Mucosa of rectum (tissue), 2 donors: ENCODE results near the gene ATP13A1.
A peak's percentile ranks its signal among the peaks of the same experiment; 100 is the strongest.
"Not testable (repeated sequence)": the region's sequence is repeated elsewhere in the genome, so short reads cannot be mapped to it uniquely, and the experiment has no call there.

Experiments
- H3K27ac ChIP-seq, 2 donors: one replicate each; pipeline ENCODE4 v1.7.0; 2013; ENCODE audit warnings: inconsistent platforms in 2 of 2, low read depth in 2 of 2, low read length in 2 of 2
- H3K27me3 ChIP-seq, 2 donors: one replicate each; pipeline ENCODE4 v1.7.0; 2013; ENCODE audit warnings: low read length in 2 of 2; ENCODE audit not compliant: control insufficient read depth in 2 of 2, insufficient read depth in 2 of 2
- H3K36me3 ChIP-seq, 2 donors: one replicate each; pipeline ENCODE4 v1.7.0; 2013; ENCODE audit warnings: low read length in 2 of 2; ENCODE audit not compliant: control insufficient read depth in 2 of 2, insufficient read depth in 2 of 2
- H3K4me1 ChIP-seq, 2 donors: one replicate each; pipeline ENCODE4 v1.7.0; 2013; ENCODE audit warnings: low read length in 2 of 2, mild to moderate bottlenecking in 1 of 2; ENCODE audit not compliant: control insufficient read depth in 2 of 2, insufficient read depth in 2 of 2
- H3K4me3 ChIP-seq, 2 donors: one replicate each; pipeline ENCODE4 v1.7.0; 2013; ENCODE audit warnings: low read length in 2 of 2
- H3K9ac ChIP-seq, 2 donors: one replicate each; pipeline ENCODE4 v1.7.0; 2013; ENCODE audit warnings: low read length in 2 of 2, low read depth in 1 of 2, mild to moderate bottlenecking in 1 of 2
- H3K9me3 ChIP-seq, 2 donors: one replicate each; pipeline ENCODE4 v1.7.0; 2013; ENCODE audit warnings: low read length in 2 of 2; ENCODE audit not compliant: control insufficient read depth in 2 of 2
- donor health status: healthy.
- donor health status: Normal muscosa, but diverticular disease.

Gene ATP13A1

GRCh38 chr19:19602713-19603324 lies 60.7 kb downstream of the ATP13A1 start:
- Histone ChIP-seq H3K9me3 (no peaks in the 10 kb centered on the region), H3K9ac (peak overlapping the region in 1 of 2 donors; percentile 38), H3K36me3 (no peaks in the 10 kb centered on the region), H3K27ac (peak overlapping the region; percentile 39 to 68), H3K4me1 (peaks cover 20 to 29% of the 10 kb centered on the region in 2 donors), H3K4me3 (no peak overlapping the region), H3K27me3 (no peaks in the 10 kb centered on the region)

DNA sequence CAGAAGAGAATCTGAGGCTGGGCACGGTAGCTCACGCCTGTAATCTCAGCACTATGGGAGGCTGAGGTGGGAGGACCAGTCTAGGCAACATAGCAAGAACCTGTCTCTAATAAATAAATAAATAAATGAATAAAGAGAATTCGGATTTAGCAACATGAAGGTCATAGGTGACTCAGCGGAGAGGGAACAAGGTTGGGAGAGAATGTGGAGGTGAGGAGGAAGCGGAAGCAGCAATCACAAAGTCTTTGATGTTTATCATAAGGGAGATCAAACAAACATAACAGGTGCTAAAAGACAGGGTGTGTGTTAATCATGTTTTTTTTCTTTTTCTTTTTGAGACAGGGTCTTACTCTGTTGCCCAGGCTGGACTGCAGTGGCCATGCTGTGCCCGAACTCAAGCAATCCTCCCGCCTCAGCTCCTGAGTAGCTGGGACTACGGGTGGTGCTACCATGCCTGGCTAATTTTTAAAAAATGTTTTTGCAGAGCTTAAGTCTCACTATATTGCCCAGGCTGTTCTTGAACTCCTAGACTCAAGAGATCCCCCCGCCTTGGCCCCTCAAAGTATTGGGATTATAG lies 61.3 kb downstream of the ATP13A1 start:
- Histone ChIP-seq H3K36me3 (no peaks in the 10 kb centered on the region), H3K27ac (peak overlapping the region; percentile 39 to 68), H3K9me3 (no peaks in the 10 kb centered on the region), H3K9ac (peak overlapping the region in 1 of 2 donors; percentile 38), H3K4me3 (no peak overlapping the region), H3K27me3 (no peaks in the 10 kb centered on the region), H3K4me1 (peaks cover 20 to 29% of the 10 kb centered on the region in 2 donors)

DNA sequence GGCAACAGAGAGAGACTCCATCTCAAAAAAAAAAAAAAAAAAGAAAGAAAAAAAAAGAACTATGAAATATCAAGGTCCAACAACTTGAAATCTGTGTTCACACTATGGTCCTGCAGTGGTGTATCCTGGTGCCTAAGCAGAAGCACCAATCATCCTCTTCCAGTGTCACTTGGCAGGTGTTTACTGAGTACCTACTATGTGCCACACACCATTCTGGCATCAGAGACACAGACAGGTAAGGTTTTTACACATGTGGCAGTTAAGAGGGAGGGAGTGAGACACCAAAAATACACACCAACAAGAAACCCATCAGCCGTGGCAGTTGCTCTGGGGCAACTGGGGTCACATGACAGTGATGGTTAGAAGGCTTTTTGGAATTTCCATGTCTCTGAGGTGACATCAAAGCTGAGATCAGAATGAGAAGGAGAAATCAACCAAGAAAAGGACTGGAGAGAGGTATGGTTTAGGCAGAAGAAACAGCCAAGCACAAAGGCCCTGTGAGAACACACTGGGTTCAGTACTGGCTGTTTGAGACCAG lies 62.6 kb downstream of the ATP13A1 start:
- Histone ChIP-seq H3K9me3 (no peaks in the 10 kb centered on the region), H3K27ac (no peak overlapping the region), H3K4me3 (no peak overlapping the region), H3K36me3 (no peaks in the 10 kb centered on the region), H3K27me3 (no peaks in the 10 kb centered on the region), H3K9ac (no peak overlapping the region), H3K4me1 (peaks cover 13 to 21% of the 10 kb centered on the region in 2 donors)

GRCh38 chr19:19598728-19599451 lies 64.6 kb downstream of the ATP13A1 start:
- Histone ChIP-seq H3K4me3 (peak overlapping the region in 1 of 2 donors; percentile 26), H3K4me1 (peaks cover 15 to 22% of the 10 kb centered on the region in 2 donors), H3K27ac (peak overlapping the region; percentile 39 to 65)
- H3K9ac ChIP-seq, H3K27me3 ChIP-seq, H3K9me3 ChIP-seq, H3K36me3 ChIP-seq: not testable (repeated sequence)

GRCh38 chr19:19597809-19598306 lies 65.6 kb downstream of the ATP13A1 start:
- Histone ChIP-seq H3K9me3 (no peaks in the 10 kb centered on the region), H3K27me3 (no peaks in the 10 kb centered on the region), H3K9ac (peak overlapping the region in 1 of 2 donors; percentile 26), H3K4me1 (peaks cover 15 to 18% of the 10 kb centered on the region in 2 donors), H3K27ac (peak overlapping the region; percentile 45 to 74), H3K4me3 (no peak overlapping the region), H3K36me3 (no peaks in the 10 kb centered on the region)
